HCT116 (cell line): Measurements from ENCODE around the gene ARHGAP10. TPM values are rescaled to one million over a fixed set of nuclear protein-coding genes. Genes with fewer than 3 reads are reported as not detected.

Source experiments
- ATAC-seq: fragments of 200-7000 bp; cut with Tn5 transposase; 2 replicates; pipeline ENCODE4 v1.9.1; 2020; ENCODE audit warnings: mild to moderate bottlenecking, moderate library complexity
- BruUV-seq: library from RNA; stranded (reverse); fragments of 400-500 nt; replicated peaks from 2 replicates; lab custom pipeline; 2021; lab: Mats Ljungman, UMichigan
- CTCF ChIA-PET: fragments of 300-600 bp; sonication (Branson Sonifier 250); formaldehyde crosslinking; loops from one replicate; lab custom pipeline; 2021; ENCODE audit warnings: antibody characterized with exemption; lab: Charles Lee
- POLR2A ChIA-PET: fragments of 300-600, 350-600 bp; sonication (Branson Sonifier 250); formaldehyde crosslinking; loops from one replicate; lab custom pipeline; 2021; ENCODE audit warnings: antibody characterized with exemption; lab: Charles Lee
- RAD21 ChIA-PET, 2 experiments: fragments of 300-600 bp; sonication (Branson Sonifier 250); formaldehyde crosslinking; loops; one replicate each; lab custom pipeline; 2023; ENCODE audit warnings: low total read pairs in 2 of 2; ENCODE audit not compliant: uncharacterized antibody in 2 of 2, unreplicated experiment in 2 of 2, low non-redundant PET in 1 of 2; lab: Charles Lee
- DNase-seq: peaks from one replicate; pipeline ENCODE4 v3.0.0-alpha.2; 2010; ENCODE audit warnings: low read depth, low spot score
- H2AFZ ChIP-seq: fragments of 200-600 bp; shearing (Covaris generic), sonication (generic); 2 replicates; pipeline ENCODE4 v1.6.1; 2017; ENCODE audit warnings: low read depth, mixed run types, mixed read lengths, antibody characterized with exemption, low read length; ENCODE audit not compliant: poor library complexity, severe bottlenecking
- H3K27ac ChIP-seq: 2 replicates; pipeline ENCODE4 v1.5.1; 2012; ENCODE audit warnings: low read depth, low read length
- H3K27me3 ChIP-seq: fragments of 200-600 bp; sonication (generic); 2 replicates; pipeline ENCODE4 v1.6.1; 2016; ENCODE audit warnings: mixed run types, low read length, mixed read lengths; ENCODE audit not compliant: insufficient read depth
- H3K36me3 ChIP-seq, 2 experiments: fragments of 200-500 bp in 1 of 2; fragments of 200-600 bp in 1 of 2; sonication (Bioruptor generic) in 1 of 2; sonication (generic) in 1 of 2; 2 replicates each; pipeline versions ENCODE4 v1.5.1 to v1.6.1; 2014 to 2016; ENCODE audit warnings: low read length in 2 of 2, inconsistent platforms in 1 of 2, mixed read lengths in 1 of 2, mixed run types in 1 of 2; ENCODE audit not compliant: insufficient read depth in 2 of 2, control insufficient read depth in 1 of 2
- H3K4me1 ChIP-seq, 2 experiments: fragments of 200-600 bp in 1 of 2; sonication (generic) in 1 of 2; 2 replicates each; pipeline versions ENCODE4 v1.5.1 to v1.6.1; 2012 to 2017; ENCODE audit warnings: low read length in 2 of 2, inconsistent platforms in 1 of 2, mild to moderate bottlenecking in 1 of 2, mixed read lengths in 1 of 2, mixed run types in 1 of 2, moderate library complexity in 1 of 2; ENCODE audit not compliant: insufficient read depth in 2 of 2, control insufficient read depth in 1 of 2
- H3K4me2 ChIP-seq: fragments of 200-600 bp; sonication (generic); 2 replicates; pipeline ENCODE4 v1.6.1; 2017; ENCODE audit warnings: mixed run types, low read length, mixed read lengths
- H3K4me3 ChIP-seq, 2 experiments: fragments of 200-600 bp in 1 of 2; sonication (generic) in 1 of 2; replicated peaks in 1 of 2; 2 replicates each; pipeline ENCODE4 v1.5.1; 2011 to 2016; ENCODE audit warnings: low read length in 2 of 2, control low read depth in 1 of 2, low read depth in 1 of 2, mild to moderate bottlenecking in 1 of 2, mixed read lengths in 1 of 2, mixed run types in 1 of 2
- H3K79me2 ChIP-seq: fragments of 200-600 bp; sonication (generic); 2 replicates; pipeline ENCODE4 v1.6.1; 2017; ENCODE audit warnings: mild to moderate bottlenecking, mixed run types, low read length, moderate library complexity, mixed read lengths; ENCODE audit not compliant: insufficient read depth
- H3K9ac ChIP-seq: fragments of 200-600 bp; sonication (generic); 2 replicates; pipeline ENCODE4 v1.6.1; 2016; ENCODE audit warnings: low read length, mixed read lengths
- H3K9me2 ChIP-seq: fragments of 200-600 bp; sonication (generic), shearing (Covaris generic); 2 replicates; pipeline ENCODE4 v1.6.1; 2017; ENCODE audit warnings: mixed run types, mild to moderate bottlenecking, moderate library complexity; ENCODE audit not compliant: insufficient read depth
- H3K9me3 ChIP-seq, 2 experiments: fragments of 200-500 bp in 1 of 2; fragments of 200-600 bp in 1 of 2; sonication (Bioruptor generic) in 1 of 2; sonication (generic) in 1 of 2; 2 replicates each; pipeline ENCODE4 v1.6.1; 2014 to 2017; ENCODE audit warnings: low read length in 2 of 2, mixed read lengths in 2 of 2, inconsistent platforms in 1 of 2, low read depth in 1 of 2, mild to moderate bottlenecking in 1 of 2, mixed run types in 1 of 2, moderate library complexity in 1 of 2; ENCODE audit not compliant: control insufficient read depth in 1 of 2, insufficient read depth in 1 of 2
- H4K20me1 ChIP-seq: fragments of 200-600 bp; sonication (generic), shearing (Covaris generic); 2 replicates; pipeline ENCODE4 v1.6.1; 2017; ENCODE audit warnings: mixed run types, mild to moderate bottlenecking, moderate library complexity; ENCODE audit not compliant: insufficient read depth
- CBX3 ChIP-seq: IDR thresholded peaks from 2 replicates; pipeline ENCODE4 v1.6.1; 2012; ENCODE audit warnings: low read depth
- EGR1 ChIP-seq: IDR thresholded peaks from 2 replicates; pipeline ENCODE4 v1.6.1; 2012; ENCODE audit warnings: low read depth
- EZH2 ChIP-seq: fragments of 200-600 bp; sonication (generic); IDR thresholded peaks from 2 replicates; pipeline ENCODE4 v1.6.1; 2017; ENCODE audit warnings: antibody characterized with exemption, mixed run types
- EZH2phosphoT487 ChIP-seq: fragments of 200-600 bp; IDR thresholded peaks from 2 replicates; pipeline ENCODE4 v1.6.1; 2018; ENCODE audit warnings: antibody characterized with exemption, borderline replicate concordance
- FOSL1 ChIP-seq: IDR thresholded peaks from 2 replicates; pipeline ENCODE4 v1.6.1; 2012; ENCODE audit warnings: low read depth
- POLR2AphosphoS5 ChIP-seq: IDR thresholded peaks from 2 replicates; pipeline ENCODE4 v1.6.1; 2011; ENCODE audit warnings: mild to moderate bottlenecking, low read depth, low read length, moderate library complexity
- SIN3A ChIP-seq: IDR thresholded peaks from 2 replicates; pipeline ENCODE4 v1.6.1; 2012; ENCODE audit warnings: low read depth
- SP1 ChIP-seq: IDR thresholded peaks from 2 replicates; pipeline ENCODE4 v1.6.1; 2012; ENCODE audit warnings: low read depth
- SRF ChIP-seq: IDR thresholded peaks from 2 replicates; pipeline ENCODE4 v1.6.1; 2012; ENCODE audit warnings: low read depth
- YY1 ChIP-seq: IDR thresholded peaks from 2 replicates; pipeline ENCODE4 v1.6.1; 2011; ENCODE audit warnings: low read length, low read depth, moderate library complexity, mild to moderate bottlenecking; ENCODE audit not compliant: insufficient replicate concordance; ENCODE audit errors: extremely low read depth
- ZFX ChIP-seq: fragments of 450-650 bp; IDR thresholded peaks from 2 replicates; pipeline ENCODE4 v1.6.1; 2017
- ZNF274 ChIP-seq: fragments of 200-500 bp; sonication (Bioruptor generic); IDR thresholded peaks from 2 replicates; pipeline ENCODE4 v1.6.1; 2014; ENCODE audit warnings: mild to moderate bottlenecking, low read depth, low read length, inconsistent platforms
- intact Hi-C: fragments of 100-400 bp; cut with micrococcal nuclease; formaldehyde crosslinking; loops from 2 replicates; pipeline ENCODE4 v1.10.0; 2022
- total RNA-seq: library from RNA; stranded (reverse); gene quantifications from one replicate; pipeline ENCODE4 v1.2.1, GENCODE V29; 2021; ENCODE audit not compliant: unreplicated experiment
- TF ChIP-seq, protein P1 (sequence below), 3 experiments: fragments of 200-600 bp in 1 of 3; sonication (generic) in 1 of 3; IDR thresholded peaks in 2 of 3; conservative IDR thresholded peaks in 1 of 3; 2 replicates each; pipeline ENCODE4 v1.5.1; 2012 to 2017; ENCODE audit warnings: low read depth in 2 of 3, low read length in 2 of 3, antibody characterized with exemption in 1 of 3, borderline replicate concordance in 1 of 3, control low read depth in 1 of 3, mild to moderate bottlenecking in 1 of 3, mixed read lengths in 1 of 3, mixed run types in 1 of 3, moderate library complexity in 1 of 3; ENCODE audit not compliant: insufficient read depth in 1 of 3
- TF ChIP-seq, protein P2 (sequence below): IDR thresholded peaks from 2 replicates; pipeline ENCODE4 v1.6.1; 2012; ENCODE audit warnings: low read depth
- TF ChIP-seq, protein P3 (sequence below): IDR thresholded peaks from 2 replicates; pipeline ENCODE4 v1.6.1; 2012

ARHGAP10 gene
- total RNA-seq, 1 experiment from 2014 or later: 24.7 TPM

DNA sequence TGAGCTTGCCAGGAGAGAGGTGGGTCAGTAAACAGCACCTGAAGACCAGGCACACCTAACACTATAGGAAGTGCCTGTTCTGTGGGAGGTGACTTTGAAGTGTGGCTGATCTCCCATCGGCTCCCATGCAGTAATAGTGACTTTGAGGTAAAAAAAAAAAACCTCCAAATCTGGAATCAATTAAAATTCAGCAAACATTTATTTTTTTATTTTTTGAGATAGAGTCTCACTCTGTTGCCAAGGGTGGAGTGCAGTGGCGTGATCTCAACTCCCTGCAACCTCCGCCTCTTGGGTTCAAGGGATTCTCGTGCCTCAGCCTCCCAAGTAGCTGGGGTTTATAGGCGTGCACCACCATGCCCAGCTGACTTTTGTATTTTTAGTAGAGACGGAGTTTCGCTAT, 32.4 kb downstream of the ARHGAP10 start (continued):
- TF ChIP-seq SRF (no peak), EGR1 (no peak), ZFX (no peak)
- TF ChIP-seq, protein P1, sequence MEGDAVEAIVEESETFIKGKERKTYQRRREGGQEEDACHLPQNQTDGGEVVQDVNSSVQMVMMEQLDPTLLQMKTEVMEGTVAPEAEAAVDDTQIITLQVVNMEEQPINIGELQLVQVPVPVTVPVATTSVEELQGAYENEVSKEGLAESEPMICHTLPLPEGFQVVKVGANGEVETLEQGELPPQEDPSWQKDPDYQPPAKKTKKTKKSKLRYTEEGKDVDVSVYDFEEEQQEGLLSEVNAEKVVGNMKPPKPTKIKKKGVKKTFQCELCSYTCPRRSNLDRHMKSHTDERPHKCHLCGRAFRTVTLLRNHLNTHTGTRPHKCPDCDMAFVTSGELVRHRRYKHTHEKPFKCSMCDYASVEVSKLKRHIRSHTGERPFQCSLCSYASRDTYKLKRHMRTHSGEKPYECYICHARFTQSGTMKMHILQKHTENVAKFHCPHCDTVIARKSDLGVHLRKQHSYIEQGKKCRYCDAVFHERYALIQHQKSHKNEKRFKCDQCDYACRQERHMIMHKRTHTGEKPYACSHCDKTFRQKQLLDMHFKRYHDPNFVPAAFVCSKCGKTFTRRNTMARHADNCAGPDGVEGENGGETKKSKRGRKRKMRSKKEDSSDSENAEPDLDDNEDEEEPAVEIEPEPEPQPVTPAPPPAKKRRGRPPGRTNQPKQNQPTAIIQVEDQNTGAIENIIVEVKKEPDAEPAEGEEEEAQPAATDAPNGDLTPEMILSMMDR (IDR thresholded peaks at IDR 0.05 in 2 of 3, conservative IDR thresholded peaks at IDR 0.05 in 1 of 3; ENCODE audit: borderline replicate concordance in 1 of 3, insufficient read depth in 1 of 3, low read depth in 2 of 3, low read length in 2 of 3): no peak
- TF ChIP-seq, all 23 proteins: peak for 0

DNA sequence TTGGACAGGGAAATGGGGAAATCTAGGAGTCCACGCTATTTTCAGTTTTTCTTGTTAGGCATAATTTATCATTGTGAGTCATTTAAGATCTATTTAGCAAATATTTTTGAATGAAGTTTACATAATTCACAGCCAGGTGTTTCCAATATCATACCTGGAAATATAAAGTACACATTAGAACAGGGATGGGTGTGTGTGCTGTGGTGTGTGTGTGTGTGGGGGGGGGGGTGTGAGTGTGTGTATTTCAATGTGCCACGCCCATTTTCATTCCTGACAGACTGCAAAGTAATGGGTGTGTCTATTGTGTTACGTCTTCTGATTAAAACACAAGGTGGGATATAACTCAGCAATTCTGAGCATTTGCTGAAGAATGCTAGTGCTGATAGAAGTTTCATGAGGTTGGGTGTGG, 33.2 kb downstream of the ARHGAP10 start:
- DNase-seq: no peak
- TF ChIP-seq SP1: no peak
- no peak for TF ChIP-seq FOSL1
- TF ChIP-seq EZH2: no peak
- TF ChIP-seq, protein P2, sequence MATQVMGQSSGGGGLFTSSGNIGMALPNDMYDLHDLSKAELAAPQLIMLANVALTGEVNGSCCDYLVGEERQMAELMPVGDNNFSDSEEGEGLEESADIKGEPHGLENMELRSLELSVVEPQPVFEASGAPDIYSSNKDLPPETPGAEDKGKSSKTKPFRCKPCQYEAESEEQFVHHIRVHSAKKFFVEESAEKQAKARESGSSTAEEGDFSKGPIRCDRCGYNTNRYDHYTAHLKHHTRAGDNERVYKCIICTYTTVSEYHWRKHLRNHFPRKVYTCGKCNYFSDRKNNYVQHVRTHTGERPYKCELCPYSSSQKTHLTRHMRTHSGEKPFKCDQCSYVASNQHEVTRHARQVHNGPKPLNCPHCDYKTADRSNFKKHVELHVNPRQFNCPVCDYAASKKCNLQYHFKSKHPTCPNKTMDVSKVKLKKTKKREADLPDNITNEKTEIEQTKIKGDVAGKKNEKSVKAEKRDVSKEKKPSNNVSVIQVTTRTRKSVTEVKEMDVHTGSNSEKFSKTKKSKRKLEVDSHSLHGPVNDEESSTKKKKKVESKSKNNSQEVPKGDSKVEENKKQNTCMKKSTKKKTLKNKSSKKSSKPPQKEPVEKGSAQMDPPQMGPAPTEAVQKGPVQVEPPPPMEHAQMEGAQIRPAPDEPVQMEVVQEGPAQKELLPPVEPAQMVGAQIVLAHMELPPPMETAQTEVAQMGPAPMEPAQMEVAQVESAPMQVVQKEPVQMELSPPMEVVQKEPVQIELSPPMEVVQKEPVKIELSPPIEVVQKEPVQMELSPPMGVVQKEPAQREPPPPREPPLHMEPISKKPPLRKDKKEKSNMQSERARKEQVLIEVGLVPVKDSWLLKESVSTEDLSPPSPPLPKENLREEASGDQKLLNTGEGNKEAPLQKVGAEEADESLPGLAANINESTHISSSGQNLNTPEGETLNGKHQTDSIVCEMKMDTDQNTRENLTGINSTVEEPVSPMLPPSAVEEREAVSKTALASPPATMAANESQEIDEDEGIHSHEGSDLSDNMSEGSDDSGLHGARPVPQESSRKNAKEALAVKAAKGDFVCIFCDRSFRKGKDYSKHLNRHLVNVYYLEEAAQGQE: no peak
- no peak for TF ChIP-seq POLR2AphosphoS5
- TF ChIP-seq YY1: no peak
- TF ChIP-seq SIN3A: no peak
- TF ChIP-seq CBX3: no peak
- no peak for TF ChIP-seq EZH2phosphoT487
- no peak for TF ChIP-seq ZNF274
- TF ChIP-seq, protein P1 (IDR thresholded peaks at IDR 0.05 in 2 of 3, conservative IDR thresholded peaks at IDR 0.05 in 1 of 3; ENCODE audit: borderline replicate concordance in 1 of 3, insufficient read depth in 1 of 3, low read depth in 2 of 3, low read length in 2 of 3): no peak
- TF ChIP-seq SRF: no peak
- TF ChIP-seq EGR1: no peak
- no peak for TF ChIP-seq ZFX
- TF ChIP-seq, protein P3, sequence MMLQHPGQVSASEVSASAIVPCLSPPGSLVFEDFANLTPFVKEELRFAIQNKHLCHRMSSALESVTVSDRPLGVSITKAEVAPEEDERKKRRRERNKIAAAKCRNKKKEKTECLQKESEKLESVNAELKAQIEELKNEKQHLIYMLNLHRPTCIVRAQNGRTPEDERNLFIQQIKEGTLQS: no peak

More for the DNA sequence above, 33.2 kb downstream of the ARHGAP10 start:
- H3K36me3 ChIP-seq: no peaks in the 10 kb centered on the region
- intact Hi-C loops: no loop called here
- POLR2A ChIA-PET: no interaction called here
- no peak overlapping the region for H3K4me3 ChIP-seq
- RAD21 ChIA-PET: no interaction called here
- H3K9ac ChIP-seq: no peak overlapping the region
- CTCF ChIA-PET: no interaction called here
- no peak overlapping the region for H2AFZ ChIP-seq
- peak; percentile 38; the same call in 1 of the 2 replicates for ATAC-seq
- H3K9me3 ChIP-seq: no peaks in the 10 kb centered on the region
- H4K20me1 ChIP-seq: peaks cover 1% of the 10 kb centered on the region; the same call in 1 of the 2 replicates
- no peaks in the 10 kb centered on the region for H3K9me2 ChIP-seq
- no peaks in the 10 kb centered on the region for H3K27me3 ChIP-seq
- 0 out of 2 replicates have a peak overlapping the region, but pooled peaks have one; percentile 10 for H3K4me2 ChIP-seq
- peaks cover 5 to 19% of the 10 kb centered on the region in 2 experiments; a peak in 3 of 4 replicates for H3K4me1 ChIP-seq
- H3K79me2 ChIP-seq: peaks cover 39% of the 10 kb centered on the region
- BruUV-seq: no TSS peak
- no peak overlapping the region for H3K27ac ChIP-seq
